HCT116 (cell line): Measurements from ENCODE around the gene DLG4. TPM values are rescaled to one million over a fixed set of nuclear protein-coding genes. Genes with fewer than 3 reads are reported as not detected.

Experiments used
- ATAC-seq: fragments of 200-7000 bp; cut with Tn5 transposase; 2 replicates; pipeline ENCODE4 v1.9.1; 2020; ENCODE audit warnings: mild to moderate bottlenecking, moderate library complexity
- BruUV-seq: library from RNA; stranded (reverse); fragments of 400-500 nt; replicated peaks from 2 replicates; lab custom pipeline; 2021; lab: Mats Ljungman, UMichigan
- CTCF ChIA-PET: fragments of 300-600 bp; sonication (Branson Sonifier 250); formaldehyde crosslinking; loops from one replicate; lab custom pipeline; 2021; ENCODE audit warnings: antibody characterized with exemption; lab: Charles Lee
- POLR2A ChIA-PET: fragments of 300-600, 350-600 bp; sonication (Branson Sonifier 250); formaldehyde crosslinking; loops from one replicate; lab custom pipeline; 2021; ENCODE audit warnings: antibody characterized with exemption; lab: Charles Lee
- RAD21 ChIA-PET, 2 experiments: fragments of 300-600 bp; sonication (Branson Sonifier 250); formaldehyde crosslinking; loops; one replicate each; lab custom pipeline; 2023; ENCODE audit warnings: low total read pairs in 2 of 2; ENCODE audit not compliant: uncharacterized antibody in 2 of 2, unreplicated experiment in 2 of 2, low non-redundant PET in 1 of 2; lab: Charles Lee
- DNase-seq: peaks from one replicate; pipeline ENCODE4 v3.0.0-alpha.2; 2010; ENCODE audit warnings: low read depth, low spot score
- H2AFZ ChIP-seq: fragments of 200-600 bp; shearing (Covaris generic), sonication (generic); 2 replicates; pipeline ENCODE4 v1.6.1; 2017; ENCODE audit warnings: low read depth, mixed run types, mixed read lengths, antibody characterized with exemption, low read length; ENCODE audit not compliant: poor library complexity, severe bottlenecking
- H3K27ac ChIP-seq: 2 replicates; pipeline ENCODE4 v1.5.1; 2012; ENCODE audit warnings: low read depth, low read length
- H3K27me3 ChIP-seq: fragments of 200-600 bp; sonication (generic); 2 replicates; pipeline ENCODE4 v1.6.1; 2016; ENCODE audit warnings: mixed run types, low read length, mixed read lengths; ENCODE audit not compliant: insufficient read depth
- H3K36me3 ChIP-seq, 2 experiments: fragments of 200-500 bp in 1 of 2; fragments of 200-600 bp in 1 of 2; sonication (Bioruptor generic) in 1 of 2; sonication (generic) in 1 of 2; 2 replicates each; pipeline versions ENCODE4 v1.5.1 to v1.6.1; 2014 to 2016; ENCODE audit warnings: low read length in 2 of 2, inconsistent platforms in 1 of 2, mixed read lengths in 1 of 2, mixed run types in 1 of 2; ENCODE audit not compliant: insufficient read depth in 2 of 2, control insufficient read depth in 1 of 2
- H3K4me1 ChIP-seq, 2 experiments: fragments of 200-600 bp in 1 of 2; sonication (generic) in 1 of 2; 2 replicates each; pipeline versions ENCODE4 v1.5.1 to v1.6.1; 2012 to 2017; ENCODE audit warnings: low read length in 2 of 2, inconsistent platforms in 1 of 2, mild to moderate bottlenecking in 1 of 2, mixed read lengths in 1 of 2, mixed run types in 1 of 2, moderate library complexity in 1 of 2; ENCODE audit not compliant: insufficient read depth in 2 of 2, control insufficient read depth in 1 of 2
- H3K4me2 ChIP-seq: fragments of 200-600 bp; sonication (generic); 2 replicates; pipeline ENCODE4 v1.6.1; 2017; ENCODE audit warnings: mixed run types, low read length, mixed read lengths
- H3K4me3 ChIP-seq, 2 experiments: fragments of 200-600 bp in 1 of 2; sonication (generic) in 1 of 2; replicated peaks in 1 of 2; 2 replicates each; pipeline ENCODE4 v1.5.1; 2011 to 2016; ENCODE audit warnings: low read length in 2 of 2, control low read depth in 1 of 2, low read depth in 1 of 2, mild to moderate bottlenecking in 1 of 2, mixed read lengths in 1 of 2, mixed run types in 1 of 2
- H3K79me2 ChIP-seq: fragments of 200-600 bp; sonication (generic); 2 replicates; pipeline ENCODE4 v1.6.1; 2017; ENCODE audit warnings: mild to moderate bottlenecking, mixed run types, low read length, moderate library complexity, mixed read lengths; ENCODE audit not compliant: insufficient read depth
- H3K9ac ChIP-seq: fragments of 200-600 bp; sonication (generic); 2 replicates; pipeline ENCODE4 v1.6.1; 2016; ENCODE audit warnings: low read length, mixed read lengths
- H3K9me2 ChIP-seq: fragments of 200-600 bp; sonication (generic), shearing (Covaris generic); 2 replicates; pipeline ENCODE4 v1.6.1; 2017; ENCODE audit warnings: mixed run types, mild to moderate bottlenecking, moderate library complexity; ENCODE audit not compliant: insufficient read depth
- H3K9me3 ChIP-seq, 2 experiments: fragments of 200-500 bp in 1 of 2; fragments of 200-600 bp in 1 of 2; sonication (Bioruptor generic) in 1 of 2; sonication (generic) in 1 of 2; 2 replicates each; pipeline ENCODE4 v1.6.1; 2014 to 2017; ENCODE audit warnings: low read length in 2 of 2, mixed read lengths in 2 of 2, inconsistent platforms in 1 of 2, low read depth in 1 of 2, mild to moderate bottlenecking in 1 of 2, mixed run types in 1 of 2, moderate library complexity in 1 of 2; ENCODE audit not compliant: control insufficient read depth in 1 of 2, insufficient read depth in 1 of 2
- H4K20me1 ChIP-seq: fragments of 200-600 bp; sonication (generic), shearing (Covaris generic); 2 replicates; pipeline ENCODE4 v1.6.1; 2017; ENCODE audit warnings: mixed run types, mild to moderate bottlenecking, moderate library complexity; ENCODE audit not compliant: insufficient read depth
- CBX3 ChIP-seq: IDR thresholded peaks from 2 replicates; pipeline ENCODE4 v1.6.1; 2012; ENCODE audit warnings: low read depth
- CEBPB ChIP-seq: IDR thresholded peaks from 2 replicates; pipeline ENCODE4 v1.6.1; 2012; ENCODE audit warnings: low read depth
- EGR1 ChIP-seq: IDR thresholded peaks from 2 replicates; pipeline ENCODE4 v1.6.1; 2012; ENCODE audit warnings: low read depth
- ELF1 ChIP-seq: IDR thresholded peaks from 2 replicates; pipeline ENCODE4 v1.6.1; 2012; ENCODE audit warnings: low read depth, borderline replicate concordance
- EZH2 ChIP-seq: fragments of 200-600 bp; sonication (generic); IDR thresholded peaks from 2 replicates; pipeline ENCODE4 v1.6.1; 2017; ENCODE audit warnings: antibody characterized with exemption, mixed run types
- EZH2phosphoT487 ChIP-seq: fragments of 200-600 bp; IDR thresholded peaks from 2 replicates; pipeline ENCODE4 v1.6.1; 2018; ENCODE audit warnings: antibody characterized with exemption, borderline replicate concordance
- JUND ChIP-seq: IDR thresholded peaks from 2 replicates; pipeline ENCODE4 v1.6.1; 2012
- POLR2A ChIP-seq: IDR thresholded peaks from 2 replicates; pipeline ENCODE4 v1.7.0; 2011; ENCODE audit warnings: borderline replicate concordance; ENCODE audit not compliant: insufficient read depth, insufficient read length; ENCODE audit errors: extremely low read depth
- POLR2AphosphoS5 ChIP-seq: IDR thresholded peaks from 2 replicates; pipeline ENCODE4 v1.6.1; 2011; ENCODE audit warnings: mild to moderate bottlenecking, low read depth, low read length, moderate library complexity
- SIN3A ChIP-seq: IDR thresholded peaks from 2 replicates; pipeline ENCODE4 v1.6.1; 2012; ENCODE audit warnings: low read depth
- SP1 ChIP-seq: IDR thresholded peaks from 2 replicates; pipeline ENCODE4 v1.6.1; 2012; ENCODE audit warnings: low read depth
- SRF ChIP-seq: IDR thresholded peaks from 2 replicates; pipeline ENCODE4 v1.6.1; 2012; ENCODE audit warnings: low read depth
- TCF7L2 ChIP-seq: IDR thresholded peaks from 2 replicates; pipeline ENCODE4 v1.7.0; 2011; ENCODE audit warnings: borderline replicate concordance, inconsistent platforms; ENCODE audit not compliant: insufficient read depth, insufficient read length; ENCODE audit errors: extremely low read depth
- YY1 ChIP-seq: IDR thresholded peaks from 2 replicates; pipeline ENCODE4 v1.6.1; 2011; ENCODE audit warnings: low read length, low read depth, moderate library complexity, mild to moderate bottlenecking; ENCODE audit not compliant: insufficient replicate concordance; ENCODE audit errors: extremely low read depth
- ZFX ChIP-seq: fragments of 450-650 bp; IDR thresholded peaks from 2 replicates; pipeline ENCODE4 v1.6.1; 2017
- ZNF274 ChIP-seq: fragments of 200-500 bp; sonication (Bioruptor generic); IDR thresholded peaks from 2 replicates; pipeline ENCODE4 v1.6.1; 2014; ENCODE audit warnings: mild to moderate bottlenecking, low read depth, low read length, inconsistent platforms
- intact Hi-C: fragments of 100-400 bp; cut with micrococcal nuclease; formaldehyde crosslinking; loops from 2 replicates; pipeline ENCODE4 v1.10.0; 2022
- total RNA-seq: library from RNA; stranded (reverse); gene quantifications from one replicate; pipeline ENCODE4 v1.2.1, GENCODE V29; 2021; ENCODE audit not compliant: unreplicated experiment
- TF ChIP-seq, protein P1 (sequence below): IDR thresholded peaks from 2 replicates; pipeline ENCODE4 v1.6.1; 2011; ENCODE audit warnings: mild to moderate bottlenecking, low read length, moderate library complexity; ENCODE audit not compliant: insufficient replicate concordance; ENCODE audit errors: extremely low read depth
- TF ChIP-seq, protein P2 (sequence below), 3 experiments: fragments of 200-600 bp in 1 of 3; sonication (generic) in 1 of 3; IDR thresholded peaks in 2 of 3; conservative IDR thresholded peaks in 1 of 3; 2 replicates each; pipeline ENCODE4 v1.5.1; 2012 to 2017; ENCODE audit warnings: low read depth in 2 of 3, low read length in 2 of 3, antibody characterized with exemption in 1 of 3, borderline replicate concordance in 1 of 3, control low read depth in 1 of 3, mild to moderate bottlenecking in 1 of 3, mixed read lengths in 1 of 3, mixed run types in 1 of 3, moderate library complexity in 1 of 3; ENCODE audit not compliant: insufficient read depth in 1 of 3
- TF ChIP-seq, protein P3 (sequence below): IDR thresholded peaks from 2 replicates; pipeline ENCODE4 v1.6.1; 2012

The DLG4 gene
- total RNA-seq, 1 experiment from 2014 or later = 15.0 TPM

- CTCF ChIA-PET = no interaction called here
Measured at GRCh38 chr17:7192271-7192937, 27.2 kb downstream of the DLG4 start.

More at GRCh38 chr17:7192271-7192937, 27.2 kb downstream of the DLG4 start:
- H3K9me2 ChIP-seq = no peaks in the 10 kb centered on the region
- TF ChIP-seq TCF7L2 (no peak), POLR2A (no peak), YY1 (no peak), EGR1 (no peak), SIN3A (no peak), SP1 (no peak), CBX3 (no peak), ELF1 (no peak), ZFX (no peak), JUND (no peak), CEBPB (no peak), ZNF274 (no peak), EZH2phosphoT487 (no peak), SRF (no peak), EZH2 (no peak), POLR2AphosphoS5 (no peak)
- TF ChIP-seq, protein P1, sequence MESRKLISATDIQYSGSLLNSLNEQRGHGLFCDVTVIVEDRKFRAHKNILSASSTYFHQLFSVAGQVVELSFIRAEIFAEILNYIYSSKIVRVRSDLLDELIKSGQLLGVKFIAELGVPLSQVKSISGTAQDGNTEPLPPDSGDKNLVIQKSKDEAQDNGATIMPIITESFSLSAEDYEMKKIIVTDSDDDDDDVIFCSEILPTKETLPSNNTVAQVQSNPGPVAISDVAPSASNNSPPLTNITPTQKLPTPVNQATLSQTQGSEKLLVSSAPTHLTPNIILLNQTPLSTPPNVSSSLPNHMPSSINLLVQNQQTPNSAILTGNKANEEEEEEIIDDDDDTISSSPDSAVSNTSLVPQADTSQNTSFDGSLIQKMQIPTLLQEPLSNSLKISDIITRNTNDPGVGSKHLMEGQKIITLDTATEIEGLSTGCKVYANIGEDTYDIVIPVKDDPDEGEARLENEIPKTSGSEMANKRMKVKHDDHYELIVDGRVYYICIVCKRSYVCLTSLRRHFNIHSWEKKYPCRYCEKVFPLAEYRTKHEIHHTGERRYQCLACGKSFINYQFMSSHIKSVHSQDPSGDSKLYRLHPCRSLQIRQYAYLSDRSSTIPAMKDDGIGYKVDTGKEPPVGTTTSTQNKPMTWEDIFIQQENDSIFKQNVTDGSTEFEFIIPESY = no peak
- TF ChIP-seq, protein P2, sequence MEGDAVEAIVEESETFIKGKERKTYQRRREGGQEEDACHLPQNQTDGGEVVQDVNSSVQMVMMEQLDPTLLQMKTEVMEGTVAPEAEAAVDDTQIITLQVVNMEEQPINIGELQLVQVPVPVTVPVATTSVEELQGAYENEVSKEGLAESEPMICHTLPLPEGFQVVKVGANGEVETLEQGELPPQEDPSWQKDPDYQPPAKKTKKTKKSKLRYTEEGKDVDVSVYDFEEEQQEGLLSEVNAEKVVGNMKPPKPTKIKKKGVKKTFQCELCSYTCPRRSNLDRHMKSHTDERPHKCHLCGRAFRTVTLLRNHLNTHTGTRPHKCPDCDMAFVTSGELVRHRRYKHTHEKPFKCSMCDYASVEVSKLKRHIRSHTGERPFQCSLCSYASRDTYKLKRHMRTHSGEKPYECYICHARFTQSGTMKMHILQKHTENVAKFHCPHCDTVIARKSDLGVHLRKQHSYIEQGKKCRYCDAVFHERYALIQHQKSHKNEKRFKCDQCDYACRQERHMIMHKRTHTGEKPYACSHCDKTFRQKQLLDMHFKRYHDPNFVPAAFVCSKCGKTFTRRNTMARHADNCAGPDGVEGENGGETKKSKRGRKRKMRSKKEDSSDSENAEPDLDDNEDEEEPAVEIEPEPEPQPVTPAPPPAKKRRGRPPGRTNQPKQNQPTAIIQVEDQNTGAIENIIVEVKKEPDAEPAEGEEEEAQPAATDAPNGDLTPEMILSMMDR (IDR thresholded peaks at IDR 0.05 in 2 of 3, conservative IDR thresholded peaks at IDR 0.05 in 1 of 3; ENCODE audit: borderline replicate concordance in 1 of 3, insufficient read depth in 1 of 3, low read depth in 2 of 3, low read length in 2 of 3) = no peak
- TF ChIP-seq, protein P3, sequence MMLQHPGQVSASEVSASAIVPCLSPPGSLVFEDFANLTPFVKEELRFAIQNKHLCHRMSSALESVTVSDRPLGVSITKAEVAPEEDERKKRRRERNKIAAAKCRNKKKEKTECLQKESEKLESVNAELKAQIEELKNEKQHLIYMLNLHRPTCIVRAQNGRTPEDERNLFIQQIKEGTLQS = no peak
- no peaks in the 10 kb centered on the region for H3K79me2 ChIP-seq
- RAD21 ChIA-PET = no interaction called here
- intact Hi-C loops = no loop called here
- H3K36me3 ChIP-seq = no peaks in the 10 kb centered on the region
- H3K27me3 ChIP-seq = no peaks in the 10 kb centered on the region
- POLR2A ChIA-PET = no interaction called here
- H3K9me3 ChIP-seq = no peaks in the 10 kb centered on the region
- no peak overlapping the region for H3K27ac ChIP-seq
- H4K20me1 ChIP-seq = no peaks in the 10 kb centered on the region
- H3K9ac ChIP-seq = no peak overlapping the region
- no TSS peak for BruUV-seq
- H2AFZ ChIP-seq = no peak overlapping the region
- DNase-seq = no peak
- peaks cover 0 to 5% of the 10 kb centered on the region in 2 experiments; a peak in 1 of 4 replicates for H3K4me1 ChIP-seq
- ATAC-seq = no peak
- H3K4me3 ChIP-seq = no peak overlapping the region
- H3K4me2 ChIP-seq = no peak overlapping the region
